Measurements from ENCODE around the gene CCDC86. TPM values are rescaled to one million over a fixed set of nuclear protein-coding genes. Genes with fewer than 3 reads are reported as not detected.
A peak's percentile ranks its signal among the peaks of the same experiment; 100 is the strongest.

Gene CCDC86
- total RNA-seq, 2 donors from 2014 or later, result 16.4 to 23.9 TPM

DNA sequence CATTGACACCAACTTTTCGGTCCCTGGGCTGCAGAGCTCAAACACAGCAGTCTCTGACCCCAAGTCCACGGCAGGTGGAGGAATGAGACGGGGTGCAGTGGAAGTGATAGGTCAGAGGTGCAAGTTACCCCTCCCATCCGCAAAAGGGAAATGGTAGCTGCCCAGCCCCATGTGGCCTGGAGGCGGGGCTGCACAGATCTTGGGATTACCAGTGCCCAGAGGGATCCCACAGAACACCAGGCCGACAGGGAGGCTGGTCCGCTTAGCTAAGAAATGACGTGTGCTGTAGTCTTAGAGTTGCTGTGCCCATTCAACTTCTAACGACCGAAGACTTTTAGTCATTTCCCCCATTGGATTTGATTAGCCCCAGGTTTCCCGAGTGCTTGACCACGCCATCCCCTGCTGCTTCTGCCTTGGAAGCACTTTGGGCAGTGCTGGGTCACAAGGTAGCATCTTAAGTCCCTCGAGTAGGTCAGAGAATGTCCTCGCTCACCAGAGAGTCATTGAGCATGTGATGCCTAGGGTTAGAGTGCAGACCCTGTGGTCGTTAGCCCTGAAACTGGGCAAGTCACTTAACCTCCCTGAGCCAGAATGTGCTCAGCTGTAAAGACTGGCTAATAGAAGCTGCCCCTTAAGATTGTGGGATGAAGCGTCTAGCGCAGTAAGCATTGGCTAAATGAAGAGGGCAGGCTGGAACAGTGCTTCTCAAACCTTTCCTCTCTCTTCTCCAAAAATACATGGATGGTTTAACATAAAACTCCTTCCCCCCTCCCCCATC is 9.6 kb downstream of the CCDC86 start:
- Mint-ChIP-seq H3K36me3 (ENCODE audit: insufficient read depth in 2 of 2) (peaks cover 2 to 4% of the 10 kb centered on the region in 2 donors), H3K4me3 (no peak overlapping the region), H3K4me1 (ENCODE audit: low read depth) (no peaks in the 10 kb centered on the region), H3K27ac (no peak overlapping the region), H3K27me3 (ENCODE audit: low read depth) (no peaks in the 10 kb centered on the region), H3K9me3 (no peaks in the 10 kb centered on the region)
- DNase-seq, result no peak
- no peak for ATAC-seq (replicated peaks in 1 of 2)

- Mint-ChIP-seq H3K9me3 (no peaks in the 10 kb centered on the region), H3K27ac (no peak overlapping the region), H3K4me3 (no peak overlapping the region), H3K36me3 (ENCODE audit: insufficient read depth in 2 of 2) (peaks cover 2 to 4% of the 10 kb centered on the region in 2 donors), H3K27me3 (ENCODE audit: low read depth) (no peaks in the 10 kb centered on the region), H3K4me1 (ENCODE audit: low read depth) (no peaks in the 10 kb centered on the region)
- ATAC-seq (replicated peaks in 1 of 2) (no peak), DNase-seq (no peak)
Measured at GRCh38 chr11:60852117-60852981, 10.4 kb downstream of the CCDC86 start.

- Mint-ChIP-seq H3K27me3 (ENCODE audit: low read depth) (no peaks in the 10 kb centered on the region), H3K9me3 (no peaks in the 10 kb centered on the region), H3K27ac (no peak overlapping the region), H3K4me3 (no peak overlapping the region), H3K36me3 (ENCODE audit: insufficient read depth in 2 of 2) (peaks cover 2 to 4% of the 10 kb centered on the region in 2 donors), H3K4me1 (ENCODE audit: low read depth) (peaks cover 7% of the 10 kb centered on the region)
- no peak for DNase-seq
- ATAC-seq (replicated peaks in 1 of 2), result no peak
Measured at GRCh38 chr11:60852982-60853950, 11.4 kb downstream of the CCDC86 start.

- Mint-ChIP-seq H3K27me3 (ENCODE audit: low read depth) (no peaks in the 10 kb centered on the region), H3K4me3 (no peak overlapping the region), H3K9me3 (no peaks in the 10 kb centered on the region), H3K4me1 (ENCODE audit: low read depth) (peaks cover 17% of the 10 kb centered on the region), H3K27ac (no peak overlapping the region), H3K36me3 (ENCODE audit: insufficient read depth in 2 of 2) (peaks cover 0 to 1% of the 10 kb centered on the region in 2 donors)
- ATAC-seq (replicated peaks in 1 of 2), result no peak
- DNase-seq, result no peak
Measured at GRCh38 chr11:60854140-60854846, 12.4 kb downstream of the CCDC86 start.

DNA sequence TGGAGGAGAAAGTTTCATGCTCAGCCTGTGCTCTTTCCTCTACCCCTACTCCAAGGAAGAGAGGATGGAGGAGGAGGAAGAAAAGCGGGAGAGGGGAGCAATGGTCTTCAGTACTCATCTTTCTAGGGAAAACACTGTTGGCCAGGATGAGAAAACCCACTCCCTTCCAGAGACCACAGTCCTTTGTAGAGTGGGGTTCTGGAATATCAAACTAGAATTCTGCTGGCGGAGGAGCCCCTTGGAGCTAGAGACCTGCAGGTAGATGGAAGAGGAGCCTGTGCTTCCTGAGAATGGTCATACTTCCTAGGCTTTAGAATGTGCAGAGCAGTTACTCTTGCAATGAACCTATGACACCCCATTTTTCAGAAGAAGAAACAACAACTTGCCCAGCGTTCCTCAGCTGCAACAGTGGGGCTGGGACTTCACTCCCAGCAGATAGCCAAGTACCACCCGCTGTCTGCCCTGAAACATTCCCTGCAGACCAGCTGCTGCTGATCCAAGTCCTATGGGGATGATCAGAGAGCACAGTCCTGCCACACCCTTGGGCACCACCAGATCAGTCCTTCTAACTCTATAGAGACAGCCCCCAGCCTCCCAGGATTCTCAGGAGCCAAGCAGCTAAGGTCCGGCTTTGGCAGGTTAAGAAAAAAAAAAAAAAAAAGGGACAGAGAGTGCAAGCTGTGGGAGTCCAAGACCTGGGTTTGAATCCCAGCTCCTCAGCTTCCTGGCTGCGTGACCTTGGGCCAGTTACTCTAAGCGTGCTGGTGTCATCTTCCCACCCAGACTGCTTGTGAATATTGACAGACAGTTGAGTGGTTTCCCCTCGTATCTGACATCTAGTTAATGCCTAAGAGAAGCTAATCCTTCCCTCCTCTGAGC is 13.2 kb downstream of the CCDC86 start:
- Mint-ChIP-seq H3K4me3 (no peak overlapping the region), H3K4me1 (ENCODE audit: low read depth) (peaks cover 19% of the 10 kb centered on the region), H3K36me3 (ENCODE audit: insufficient read depth in 2 of 2) (peaks cover 0 to 1% of the 10 kb centered on the region in 2 donors), H3K27me3 (ENCODE audit: low read depth) (no peaks in the 10 kb centered on the region), H3K27ac (no peak overlapping the region), H3K9me3 (no peaks in the 10 kb centered on the region)
- ATAC-seq (replicated peaks in 1 of 2) (no peak), DNase-seq (no peak)

DNA sequence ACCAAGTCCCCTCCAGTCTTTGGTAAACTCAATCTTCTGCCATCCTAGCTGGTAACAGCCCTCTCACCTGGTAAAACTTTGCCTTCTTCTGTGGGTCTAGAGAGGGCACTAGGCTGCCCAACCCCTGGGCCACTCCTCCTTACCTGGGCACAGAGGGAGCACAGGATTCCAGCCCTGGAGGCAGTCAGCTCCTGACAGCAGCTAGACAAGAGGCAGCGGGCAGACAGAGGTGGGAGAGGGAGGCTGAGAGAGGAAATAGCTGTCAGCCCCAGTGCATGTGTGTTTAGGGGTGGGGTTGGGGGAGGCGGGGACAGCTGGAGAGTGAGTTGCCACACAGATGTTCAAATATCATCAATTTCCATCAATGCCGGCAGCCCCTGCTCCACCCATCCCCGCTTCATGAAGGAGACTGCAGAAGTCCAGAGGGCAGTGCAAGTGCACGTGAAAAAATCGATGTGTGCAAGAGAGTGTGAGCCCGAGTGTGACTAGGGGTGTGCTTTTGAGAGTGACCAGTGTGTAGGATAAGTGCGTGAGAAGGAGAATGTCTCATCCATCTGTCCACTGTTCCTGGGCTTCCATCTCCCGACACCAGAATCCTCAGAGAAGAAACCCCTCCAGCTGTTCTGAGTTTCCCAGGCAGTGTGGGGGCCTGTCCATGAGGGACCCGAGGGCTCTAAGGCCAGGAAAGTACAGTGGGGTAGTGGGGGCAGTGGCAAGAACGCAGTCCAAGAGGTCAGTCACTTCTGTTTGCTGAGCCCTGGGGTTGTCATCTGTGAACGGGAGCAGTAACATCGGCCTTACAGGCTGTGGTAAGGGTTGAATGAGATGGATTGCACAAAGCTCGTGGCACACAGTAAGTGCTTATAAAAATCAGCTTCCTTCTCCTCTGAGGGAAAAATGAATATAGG is 14.1 kb downstream of the CCDC86 start, which contains the start of gene PTGDR2:
Gene PTGDR2 (minus strand): TSS at position 225 of the 908 bp plus-strand sequence. CDS start 2,228 bp downstream, outside the sequence.
- Mint-ChIP-seq H3K36me3 (ENCODE audit: insufficient read depth in 2 of 2) (peaks cover 0 to 1% of the 10 kb centered on the region in 2 donors), H3K4me3 (no peak within 1 kb of the TSS), H3K27ac (no peak within 1 kb of the TSS), H3K4me1 (ENCODE audit: low read depth) (peaks cover 19% of the 10 kb centered on the region), H3K9me3 (no peaks in the 10 kb centered on the region), H3K27me3 (ENCODE audit: low read depth) (no peaks in the 10 kb centered on the region)
- no peak for DNase-seq
- no peak for ATAC-seq (replicated peaks in 1 of 2)

DNA sequence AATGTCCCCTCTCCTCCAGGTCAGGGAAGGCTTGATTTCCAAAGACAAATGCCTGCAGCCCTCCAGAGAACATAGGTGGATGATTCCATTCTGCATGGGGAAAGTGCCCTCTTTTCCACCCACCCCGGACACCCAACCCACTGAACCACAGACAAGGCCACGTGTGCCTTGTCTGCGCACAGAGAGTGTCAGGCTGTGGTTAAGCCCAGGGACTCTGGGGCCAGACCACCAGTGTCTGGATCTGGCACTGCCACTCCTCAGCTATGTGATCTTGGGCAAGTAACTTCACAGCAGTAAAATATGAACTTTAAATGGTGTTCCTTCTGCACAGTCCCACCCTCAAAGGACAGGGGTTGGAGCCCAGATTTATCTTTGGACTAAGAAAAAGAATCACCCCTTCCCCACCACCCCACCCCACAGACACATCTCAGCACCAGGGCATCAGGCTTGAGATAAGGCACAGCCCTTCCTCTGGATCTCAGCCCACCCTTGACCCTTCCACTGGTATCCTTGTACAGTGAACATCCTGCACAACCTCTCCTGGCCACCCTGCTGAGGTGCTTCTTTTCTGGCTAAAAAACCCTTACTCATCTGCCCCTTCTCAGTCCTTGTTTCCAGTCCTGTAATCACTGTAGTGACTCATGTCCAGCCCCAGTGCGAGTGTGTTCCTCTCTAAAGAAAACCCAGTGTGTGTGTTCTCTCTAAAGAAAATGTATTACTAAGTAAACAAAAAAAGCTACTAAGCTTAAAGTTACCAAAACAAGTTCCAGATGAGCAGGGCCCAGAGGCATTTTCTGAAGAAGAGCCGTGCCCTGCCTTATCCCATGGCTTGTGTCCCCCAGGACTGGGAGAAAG is 15.7 kb downstream of the CCDC86 start:
- Mint-ChIP-seq H3K4me3 (no peak overlapping the region), H3K4me1 (ENCODE audit: low read depth) (peaks cover 19% of the 10 kb centered on the region), H3K27ac (no peak overlapping the region), H3K9me3 (no peaks in the 10 kb centered on the region), H3K27me3 (ENCODE audit: low read depth) (no peaks in the 10 kb centered on the region), H3K36me3 (ENCODE audit: insufficient read depth in 2 of 2) (no peaks in the 10 kb centered on the region)
- DNase-seq, result no peak
- peak; percentile 60 to 76 for ATAC-seq (replicated peaks in 1 of 2)

DNA sequence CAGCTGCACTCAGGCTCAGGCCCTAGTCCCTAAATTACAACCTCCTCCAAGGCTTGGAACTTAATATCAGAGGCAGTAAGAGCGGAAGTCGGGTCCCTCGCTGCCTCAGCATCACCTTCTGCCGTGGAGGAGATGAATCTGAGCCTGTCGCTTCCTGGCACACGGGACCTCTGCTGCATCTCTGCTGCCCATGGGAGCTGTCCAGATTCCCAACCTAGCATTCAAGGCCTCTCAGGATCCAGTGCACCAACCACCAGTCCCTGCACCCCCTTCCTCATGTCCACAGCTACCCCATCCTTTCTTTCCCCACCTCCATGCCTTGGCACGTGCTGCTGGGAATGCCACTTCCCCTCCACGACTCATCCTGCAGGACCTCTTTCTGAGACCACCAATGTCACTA is 16.3 kb downstream of the CCDC86 start:
- peaks cover 19% of the 10 kb centered on the region for H3K4me1 Mint-ChIP-seq (ENCODE audit: low read depth)
- peak in 1 of 2 donors; percentile 3 for ATAC-seq (replicated peaks in 1 of 2)

DNA sequence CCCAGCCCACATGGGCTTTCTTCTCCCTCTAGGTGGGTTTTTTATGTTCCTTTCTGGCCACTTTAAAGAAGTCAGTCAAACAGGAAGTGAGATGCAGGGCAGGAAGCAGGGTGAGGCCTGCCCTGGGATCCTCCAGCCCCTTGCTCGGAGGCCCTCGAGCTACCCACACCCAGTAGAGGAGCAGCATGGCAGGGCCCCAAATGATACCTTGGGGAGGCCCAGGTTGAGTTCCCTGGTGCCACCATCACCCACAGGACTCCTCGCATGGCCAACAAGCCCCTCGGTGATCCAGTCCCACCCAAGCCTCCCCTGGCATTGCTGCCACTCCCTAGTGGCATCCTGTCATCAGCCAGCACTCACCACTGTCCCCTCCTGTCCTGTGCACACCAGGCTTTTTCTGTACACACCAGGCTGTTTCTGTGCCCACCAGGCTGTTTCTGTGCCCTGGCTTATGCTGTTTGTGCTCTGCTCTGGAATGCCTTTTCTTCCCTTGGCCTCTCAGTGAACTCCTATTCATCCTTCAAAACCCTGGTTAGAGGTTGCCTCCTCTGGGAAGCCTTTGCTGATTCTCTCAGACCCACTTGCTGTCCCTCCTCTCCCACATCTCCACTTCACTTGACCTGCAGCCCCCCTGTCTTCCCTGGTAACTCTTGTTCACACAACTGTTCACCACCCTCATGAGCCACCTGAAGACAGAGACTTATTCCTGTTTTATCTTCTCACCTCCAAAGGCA is 17.0 kb downstream of the CCDC86 start:
- no peak for DNase-seq
- peak; percentile 40 to 45 for ATAC-seq (replicated peaks in 1 of 2)
- Mint-ChIP-seq H3K4me1 (ENCODE audit: low read depth) (peaks cover 19% of the 10 kb centered on the region), H3K36me3 (ENCODE audit: insufficient read depth in 2 of 2) (no peaks in the 10 kb centered on the region), H3K27ac (peak overlapping the region; percentile 15), H3K9me3 (no peaks in the 10 kb centered on the region), H3K27me3 (ENCODE audit: low read depth) (no peaks in the 10 kb centered on the region), H3K4me3 (no peak overlapping the region)

More for the DNA sequence above, 16.3 kb downstream of the CCDC86 start:
- no peak overlapping the region for H3K4me3 Mint-ChIP-seq
- no peaks in the 10 kb centered on the region for H3K9me3 Mint-ChIP-seq
- no peak for DNase-seq
- H3K36me3 Mint-ChIP-seq (ENCODE audit: insufficient read depth in 2 of 2), result no peaks in the 10 kb centered on the region
- H3K27ac Mint-ChIP-seq, result no peak overlapping the region
- H3K27me3 Mint-ChIP-seq (ENCODE audit: low read depth), result no peaks in the 10 kb centered on the region

All from activated T-cell treated with anti-CD3 and anti-CD28 coated beads, Interleukin-2, amount 50 U/mL, for 72 hours (primary cell).